ENCODE data around the gene OSBP2. TPM values are rescaled to one million over a fixed set of nuclear protein-coding genes. Genes with fewer than 3 reads are reported as not detected.

Gene OSBP2
- total RNA-seq, 1 experiment from 2014 or later, result 22.5 TPM

- DNase-seq (ENCODE audit: low read depth), result no peak
Measured at GRCh38 chr22:30893434-30894370, 199.0 kb downstream of the OSBP2 start.

GRCh38 chr22:30894371-30894740 is 199.7 kb downstream of the OSBP2 start:
- no peak for DNase-seq (ENCODE audit: low read depth)

DNA sequence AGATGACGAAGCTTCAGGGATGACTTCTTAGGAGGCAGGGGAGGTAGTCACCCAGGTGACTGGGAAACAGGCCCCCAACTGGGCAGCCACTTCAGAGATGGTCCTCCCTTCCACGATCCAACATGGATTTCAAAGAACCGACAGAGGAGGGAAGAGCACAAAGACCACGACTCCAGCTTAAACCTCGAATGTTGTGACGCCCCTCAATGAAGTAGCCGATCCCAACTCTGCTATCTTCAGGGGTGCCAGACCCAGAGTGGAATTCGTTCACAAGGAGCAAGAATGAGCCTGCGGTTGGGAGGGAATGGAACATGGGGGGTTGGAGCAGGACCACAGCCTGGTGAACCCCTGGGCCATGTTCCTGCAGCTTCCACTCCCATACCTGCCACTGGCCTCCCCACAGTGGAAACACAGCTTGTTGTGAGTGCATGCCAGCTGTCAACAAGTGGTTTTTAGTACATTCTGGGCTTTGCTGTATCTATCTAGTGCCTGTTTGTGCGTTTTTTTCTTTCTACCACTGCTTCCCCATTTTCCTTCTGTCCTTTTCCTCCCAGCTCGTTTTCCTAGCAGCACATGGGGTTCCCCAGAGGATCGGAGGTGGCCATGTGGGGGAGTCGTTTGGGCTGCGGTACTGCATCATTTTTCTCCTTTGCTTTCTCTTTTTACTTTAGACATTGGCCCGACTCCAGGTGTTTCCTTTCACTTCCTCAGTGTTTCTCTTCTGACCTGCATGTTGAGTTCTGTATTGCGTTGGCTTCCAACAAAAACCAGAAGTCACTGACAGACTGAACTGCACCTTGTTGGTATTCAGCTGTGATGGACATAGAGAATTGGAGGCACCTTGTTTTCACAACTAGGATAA is 208.1 kb downstream of the OSBP2 start:
- DNase-seq (ENCODE audit: low read depth), result no peak

- no peak for DNase-seq (ENCODE audit: low read depth)
Measured at GRCh38 chr22:30903876-30904460, 209.3 kb downstream of the OSBP2 start.

GRCh38 chr22:30905696-30906341 is 211.1 kb downstream of the OSBP2 start:
- no peak for DNase-seq (ENCODE audit: low read depth)

GRCh38 chr22:30906411-30906810 is 211.7 kb downstream of the OSBP2 start:
- no peak for DNase-seq (ENCODE audit: low read depth)

DNA sequence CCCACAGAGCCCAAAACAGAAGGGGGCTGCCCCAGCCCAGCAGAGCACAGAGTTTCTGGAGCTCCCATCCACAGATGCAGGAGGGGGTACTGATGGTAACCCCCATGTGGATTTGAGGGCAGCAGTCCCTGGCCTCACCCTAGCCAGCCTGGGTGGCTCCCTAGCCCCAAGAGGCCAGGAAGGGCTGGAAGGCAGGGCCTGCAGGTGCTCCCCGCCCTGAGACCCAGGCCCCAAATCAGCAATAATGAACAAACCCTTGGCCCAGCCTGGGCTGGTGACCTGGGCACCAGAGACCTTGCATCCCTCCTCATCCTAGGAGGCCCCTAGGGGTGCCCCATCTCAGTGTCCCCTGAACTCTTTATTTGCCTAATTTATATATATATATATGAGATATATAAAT is 212.3 kb downstream of the OSBP2 start:
- no peak for DNase-seq (ENCODE audit: low read depth)

GRCh38 chr22:30908051-30908461 is 213.4 kb downstream of the OSBP2 start:
- no peak for DNase-seq (ENCODE audit: low read depth)

DNA sequence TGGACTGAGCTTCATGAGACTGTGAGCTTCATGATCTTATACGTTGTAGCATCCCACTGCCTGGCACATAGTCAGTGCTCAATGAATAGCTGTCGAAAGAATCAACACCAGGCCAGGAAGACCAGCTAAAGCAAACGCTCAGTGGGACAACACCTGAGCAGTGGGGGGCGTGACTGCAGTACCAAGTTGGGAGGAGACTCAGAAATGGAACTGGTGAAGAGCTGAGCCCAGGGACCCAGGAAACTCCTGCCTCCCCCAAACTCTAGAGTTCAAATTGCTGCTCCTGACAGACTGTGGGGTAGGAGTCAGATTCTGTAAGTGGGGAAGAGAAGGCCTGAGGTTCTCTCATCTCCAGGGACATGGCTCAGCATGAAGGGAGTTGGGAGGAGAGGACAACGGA is 214.6 kb downstream of the OSBP2 start:
- DNase-seq (ENCODE audit: low read depth), result no peak

- no peak for DNase-seq (ENCODE audit: low read depth)
Measured at GRCh38 chr22:30910358-30910757, 215.7 kb downstream of the OSBP2 start.

DNA sequence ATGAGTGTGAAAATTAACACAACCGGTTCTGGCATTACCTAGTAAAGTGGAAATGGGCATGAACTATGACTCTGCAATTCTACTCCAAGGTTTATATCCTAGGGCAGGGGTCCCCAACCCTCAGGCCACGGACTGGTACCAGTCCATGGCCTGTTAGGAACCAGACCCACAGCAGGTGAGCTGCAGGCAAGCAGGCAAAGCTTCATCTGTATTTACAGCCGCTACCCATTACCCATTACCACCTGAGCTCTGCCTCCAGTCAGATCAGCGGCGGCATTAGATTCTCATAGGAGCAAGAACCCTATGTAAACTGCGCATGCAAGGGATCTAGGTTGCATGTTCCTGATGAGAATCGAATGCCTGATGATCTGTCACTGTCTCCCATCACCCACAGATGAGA is 224.1 kb downstream of the OSBP2 start:
- no peak for DNase-seq (ENCODE audit: low read depth)

DNA sequence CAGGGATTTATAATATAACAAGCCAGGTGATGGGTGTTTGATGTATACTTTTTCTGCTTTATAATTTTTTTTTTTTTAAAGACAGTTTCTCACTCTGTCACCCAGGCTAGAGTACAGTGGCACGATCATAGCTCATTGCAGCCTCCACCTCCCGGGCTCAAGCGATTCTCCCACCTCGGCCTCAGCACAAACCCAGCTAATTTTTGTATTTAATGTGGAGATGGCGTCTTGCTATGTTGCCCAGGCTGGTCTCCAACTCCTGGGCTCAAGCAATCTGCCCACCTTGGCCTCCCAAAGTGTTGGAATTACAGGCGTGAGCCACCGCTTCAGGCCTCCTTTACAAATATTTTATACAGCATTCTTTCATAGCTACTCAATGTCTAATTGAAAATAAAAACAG is 225.3 kb downstream of the OSBP2 start:
- no peak for DNase-seq (ENCODE audit: low read depth)

- DNase-seq (ENCODE audit: low read depth), result peak; percentile 53
Measured at GRCh38 chr22:30920407-30920806, 225.7 kb downstream of the OSBP2 start.

DNA sequence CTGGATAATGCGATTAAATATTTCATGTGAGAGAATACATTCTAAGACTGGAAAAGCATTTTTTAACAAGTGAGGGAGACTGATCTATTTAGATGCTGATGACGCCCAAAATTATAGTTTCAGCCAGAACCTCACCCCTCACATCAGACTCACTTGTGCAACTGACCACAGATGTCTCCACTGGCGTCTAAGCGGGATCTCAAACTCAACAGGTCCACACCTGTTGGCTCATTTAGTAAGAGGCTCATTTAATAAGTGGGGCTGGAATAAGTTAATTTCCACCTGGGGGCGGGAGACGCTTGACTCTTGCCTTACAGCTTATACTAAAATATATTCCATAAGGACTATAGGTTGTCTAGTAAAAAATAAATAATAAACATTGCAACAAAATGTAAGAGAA is 226.4 kb downstream of the OSBP2 start:
- DNase-seq (ENCODE audit: low read depth), result no peak

- DNase-seq (ENCODE audit: low read depth), result no peak
Measured at GRCh38 chr22:30922151-30922611, 227.5 kb downstream of the OSBP2 start.

GRCh38 chr22:30923168-30923900 is 228.7 kb downstream of the OSBP2 start:
- no peak for DNase-seq (ENCODE audit: low read depth)

DNA sequence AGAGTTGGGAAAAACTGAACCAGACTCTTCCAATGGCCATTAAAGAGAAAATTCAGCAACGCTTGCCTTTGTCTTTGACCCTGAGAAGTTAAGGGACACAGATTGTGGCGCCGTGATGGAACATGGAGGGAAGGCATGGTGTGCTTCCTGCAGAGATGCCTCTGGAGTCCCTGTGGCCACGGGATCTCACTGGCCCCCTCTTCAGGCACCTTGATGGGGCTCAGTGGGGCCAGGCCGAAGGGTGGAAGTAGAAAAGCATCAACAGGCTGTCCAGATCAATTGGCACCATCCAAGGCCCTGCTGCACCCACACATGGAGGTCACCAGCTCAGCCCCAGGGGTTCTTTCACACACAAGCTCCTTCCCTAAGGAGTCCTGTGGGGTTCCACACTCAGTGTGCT is 231.0 kb downstream of the OSBP2 start:
- no peak for DNase-seq (ENCODE audit: low read depth)

- DNase-seq (ENCODE audit: low read depth), result no peak
Measured at GRCh38 chr22:30926706-30927105, 232.0 kb downstream of the OSBP2 start.

- DNase-seq (ENCODE audit: low read depth), result no peak
Measured at GRCh38 chr22:30927806-30928205, 233.1 kb downstream of the OSBP2 start.

DNA sequence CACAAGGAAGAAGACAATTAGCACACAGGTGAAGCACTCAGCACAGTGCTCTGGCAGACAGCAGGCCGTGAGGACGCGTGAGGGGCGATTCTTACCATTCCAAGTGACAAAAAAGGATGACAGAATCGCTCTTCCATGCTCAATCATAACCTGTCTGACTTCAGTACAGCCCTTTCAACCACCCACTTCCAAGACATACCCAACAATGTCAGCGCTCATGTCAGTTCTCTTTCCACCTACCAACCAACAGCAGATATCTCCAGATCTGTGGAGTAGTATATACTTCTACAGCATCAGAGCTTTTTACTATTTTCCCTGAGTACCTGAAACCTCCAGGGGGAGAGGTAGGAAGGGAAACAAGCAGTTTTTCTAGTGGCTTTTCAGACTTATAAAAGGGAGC is 233.7 kb downstream of the OSBP2 start:
- DNase-seq (ENCODE audit: low read depth), result no peak

GRCh38 chr22:30930228-30930627 is 235.6 kb downstream of the OSBP2 start:
- DNase-seq (ENCODE audit: low read depth), result no peak

All from HT1080 (cell line).